GM10266 (cell line): ENCODE data around the gene PRELP.

Source experiments
- DNase-seq: peaks from one replicate; pipeline ENCODE4 v3.0.0; 2012; ENCODE audit errors: extremely low spot score
- CTCF ChIP-seq: IDR thresholded peaks from 2 replicates; pipeline ENCODE4 v1.5.1; 2012; ENCODE audit warnings: mild to moderate bottlenecking, low read depth; ENCODE audit not compliant: control insufficient read depth, insufficient read depth; ENCODE audit errors: missing control alignments

PRELP gene

GRCh38 chr1:203506858-203507626 lies 31.4 kb downstream of the PRELP start:
- TF ChIP-seq CTCF = no peak
- no peak for DNase-seq

GRCh38 chr1:203507759-203508158 lies 32.2 kb downstream of the PRELP start:
- no peak for TF ChIP-seq CTCF
- DNase-seq = no peak

- no peak for TF ChIP-seq CTCF
- no peak for DNase-seq
Observed at GRCh38 chr1:203508463-203509073, 33.0 kb downstream of the PRELP start.

GRCh38 chr1:203509135-203509534 lies 33.5 kb downstream of the PRELP start:
- DNase-seq = no peak
- TF ChIP-seq CTCF = no peak

- DNase-seq = no peak
- no peak for TF ChIP-seq CTCF
Observed at GRCh38 chr1:203511513-203511912, 35.9 kb downstream of the PRELP start.

- TF ChIP-seq CTCF = no peak
- DNase-seq = no peak
Observed at GRCh38 chr1:203511930-203512329, 36.3 kb downstream of the PRELP start.

GRCh38 chr1:203512517-203512847 lies 36.9 kb downstream of the PRELP start:
- DNase-seq = no peak
- TF ChIP-seq CTCF = no peak
